DND-41 (cell line): ENCODE data around the gene RYR2.

ENCODE experiments used
- ATAC-seq: fragments of 200-7000 bp; cut with Tn5 transposase; 3 replicates; pipeline ENCODE4 v1.9.1; 2021; ENCODE audit warnings: low read depth; ENCODE audit not compliant: insufficient read depth
- DNase-seq: peaks from one replicate; pipeline ENCODE4 v3.0.0-alpha.2; 2020
- H2AFZ ChIP-seq: 2 replicates; pipeline ENCODE4 v1.6.0; 2012; ENCODE audit warnings: low read depth, low read length
- H3K27ac ChIP-seq: 2 replicates; pipeline ENCODE4 v1.5.1; 2012; ENCODE audit warnings: low read length, inconsistent platforms
- H3K27me3 ChIP-seq: fragments of 200-600 bp; sonication (generic); 2 replicates; pipeline ENCODE4 v1.6.0; 2012; ENCODE audit warnings: low read length, mild to moderate bottlenecking, inconsistent platforms; ENCODE audit not compliant: insufficient read depth, poor library complexity
- H3K36me3 ChIP-seq: 2 replicates; pipeline ENCODE4 v1.5.1; 2012; ENCODE audit warnings: low read length, inconsistent platforms; ENCODE audit not compliant: insufficient read depth
- H3K4me1 ChIP-seq: 2 replicates; pipeline ENCODE4 v1.5.1; 2012; ENCODE audit warnings: mild to moderate bottlenecking, low read length; ENCODE audit not compliant: insufficient read depth
- H3K4me2 ChIP-seq: 2 replicates; pipeline ENCODE4 v1.6.0; 2012; ENCODE audit warnings: mild to moderate bottlenecking, moderate library complexity, low read length, inconsistent platforms; ENCODE audit not compliant: insufficient read depth
- H3K4me3 ChIP-seq, 2 experiments: fragments of 200-600 bp in 1 of 2; shearing (Covaris generic) in 1 of 2; 2 replicates each; pipeline ENCODE4 v1.5.1; 2012 to 2016; ENCODE audit warnings: inconsistent platforms in 2 of 2, low read length in 2 of 2, mild to moderate bottlenecking in 2 of 2, low read depth in 1 of 2, moderate library complexity in 1 of 2
- H3K79me2 ChIP-seq: 2 replicates; pipeline ENCODE4 v1.6.0; 2012; ENCODE audit warnings: low read length, inconsistent platforms; ENCODE audit not compliant: insufficient read depth
- H3K9ac ChIP-seq: 2 replicates; pipeline ENCODE4 v1.6.0; 2012; ENCODE audit warnings: low read depth, mild to moderate bottlenecking, inconsistent platforms, low read length, moderate library complexity
- H3K9me3 ChIP-seq: 2 replicates; pipeline ENCODE4 v1.5.1; 2012; ENCODE audit warnings: low read length, moderate library complexity, mild to moderate bottlenecking, inconsistent platforms; ENCODE audit not compliant: insufficient read depth, severe bottlenecking
- H4K20me1 ChIP-seq: 2 replicates; pipeline ENCODE4 v1.6.0; 2012; ENCODE audit warnings: low read length; ENCODE audit not compliant: insufficient read depth
- CTCF ChIP-seq: IDR thresholded peaks from 2 replicates; pipeline ENCODE4 v1.5.1; 2012; ENCODE audit warnings: borderline replicate concordance, low read length, moderate library complexity, mild to moderate bottlenecking; ENCODE audit not compliant: poor library complexity, severe bottlenecking; ENCODE audit errors: extremely low read depth
- EZH2 ChIP-seq: IDR thresholded peaks from 3 replicates; pipeline ENCODE4 v1.6.1; 2012; ENCODE audit warnings: borderline replicate concordance, low read depth, mild to moderate bottlenecking, moderate library complexity, low read length, inconsistent platforms; ENCODE audit not compliant: severe bottlenecking

Gene RYR2

GRCh38 chr1:237440346-237440745, 398.4 kb downstream of the RYR2 start:
- Histone ChIP-seq H4K20me1 (no peaks in the 10 kb centered on the region), H3K79me2 (no peaks in the 10 kb centered on the region), H3K27ac (no peak overlapping the region), H3K9ac (no peak overlapping the region), H3K9me3 (no peaks in the 10 kb centered on the region), H3K4me2 (no peak overlapping the region), H3K4me3 (no peak overlapping the region), H3K4me1 (no peaks in the 10 kb centered on the region), H2AFZ (no peak overlapping the region), H3K27me3 (no peaks in the 10 kb centered on the region), H3K36me3 (no peaks in the 10 kb centered on the region)
- no peak for ATAC-seq
- no peak for DNase-seq
- TF ChIP-seq CTCF (no peak), EZH2 (no peak)

GRCh38 chr1:237444120-237444790, 402.3 kb downstream of the RYR2 start:
- no peak overlapping the region for H3K4me3 ChIP-seq
- H3K9ac ChIP-seq = no peak overlapping the region
- H3K27me3 ChIP-seq = no peaks in the 10 kb centered on the region
- DNase-seq (no peak), ATAC-seq (no peak)
- no peak for TF ChIP-seq EZH2
- TF ChIP-seq CTCF = no peak
- no peak overlapping the region for H3K27ac ChIP-seq
- no peak overlapping the region for H3K4me2 ChIP-seq
- H3K79me2 ChIP-seq = no peaks in the 10 kb centered on the region
- no peak overlapping the region for H2AFZ ChIP-seq
- no peaks in the 10 kb centered on the region for H3K9me3 ChIP-seq
- no peaks in the 10 kb centered on the region for H3K4me1 ChIP-seq
- H3K36me3 ChIP-seq = no peaks in the 10 kb centered on the region
- H4K20me1 ChIP-seq = no peaks in the 10 kb centered on the region

GRCh38 chr1:237448042-237448441, 406.1 kb downstream of the RYR2 start:
- Histone ChIP-seq H3K9ac (no peak overlapping the region), H3K36me3 (no peaks in the 10 kb centered on the region), H2AFZ (no peak overlapping the region), H3K4me2 (no peak overlapping the region), H3K4me3 (no peak overlapping the region), H3K27me3 (no peaks in the 10 kb centered on the region), H3K27ac (no peak overlapping the region), H3K79me2 (no peaks in the 10 kb centered on the region), H3K4me1 (no peaks in the 10 kb centered on the region), H3K9me3 (no peaks in the 10 kb centered on the region), H4K20me1 (no peaks in the 10 kb centered on the region)
- DNase-seq (no peak), ATAC-seq (no peak)
- no peak for TF ChIP-seq CTCF
- no peak for TF ChIP-seq EZH2

- no peak for ATAC-seq
- no peaks in the 10 kb centered on the region for H3K4me1 ChIP-seq
- no peak for DNase-seq
These were observed 415.6 kb downstream of the RYR2 start for GRCh38 chr1:237457573-237457972.

More at GRCh38 chr1:237457573-237457972, 415.6 kb downstream of the RYR2 start:
- Histone ChIP-seq H3K79me2 (no peaks in the 10 kb centered on the region), H3K36me3 (no peaks in the 10 kb centered on the region), H3K27ac (no peak overlapping the region), H4K20me1 (no peaks in the 10 kb centered on the region), H3K4me2 (no peak overlapping the region), H3K9ac (no peak overlapping the region), H3K4me3 (no peak overlapping the region), H3K9me3 (no peaks in the 10 kb centered on the region), H3K27me3 (no peaks in the 10 kb centered on the region), H2AFZ (no peak overlapping the region)
- TF ChIP-seq EZH2 (no peak), CTCF (no peak)
